ENCODE measurements around the gene PIK3CG. TPM values are rescaled to one million over a fixed set of nuclear protein-coding genes. Genes with fewer than 3 reads are reported as not detected.

Gene PIK3CG
- total RNA-seq, 1 donor from 2014 or later: 0.82 TPM

GRCh38 chr7:106841896-106842390, 23.1 kb upstream of the PIK3CG start:
- Mint-ChIP-seq H3K4me3 (ENCODE audit: unreplicated experiment) (no peak overlapping the region), H3K4me1 (ENCODE audit: low read depth, unreplicated experiment) (peaks cover 14% of the 10 kb centered on the region), H3K9me3 (ENCODE audit: unreplicated experiment) (no peaks in the 10 kb centered on the region), H3K36me3 (ENCODE audit: low read depth, unreplicated experiment) (no peaks in the 10 kb centered on the region), H3K27me3 (ENCODE audit: low read depth, unreplicated experiment) (peaks cover 3% of the 10 kb centered on the region), H3K27ac (ENCODE audit: unreplicated experiment) (peak overlapping the region; percentile 13)
- no peak for FAIRE-seq
- no peaks in the 10 kb centered on the region for H3K9me3 ChIP-seq (ENCODE audit: insufficient read depth, low read depth, low read length)
- no peak overlapping the region for H3K4me3 ChIP-seq (ENCODE audit: insufficient read depth, low read depth, low read length)
- no peaks in the 10 kb centered on the region for H4K20me1 ChIP-seq (ENCODE audit: insufficient read depth, low read length)
- no peaks in the 10 kb centered on the region for H3K79me2 ChIP-seq (ENCODE audit: insufficient read depth, low read length)
- TF ChIP-seq CTCF (IDR thresholded peaks at IDR 0.05; ENCODE audit: insufficient read depth, low read depth, low read length) (no peak), EZH2 (IDR thresholded peaks at IDR 0.05; ENCODE audit: insufficient read depth, low read length) (no peak)
- H3K4me2 ChIP-seq (ENCODE audit: low read length): no peak overlapping the region
- no peak overlapping the region for H3K27ac ChIP-seq (ENCODE audit: low read depth, low read length)
- H3K36me3 ChIP-seq (ENCODE audit: insufficient read depth, low read length): no peaks in the 10 kb centered on the region
- H3K27me3 ChIP-seq (ENCODE audit: insufficient read depth, low read length): no peaks in the 10 kb centered on the region
- H3K9ac ChIP-seq (ENCODE audit: low read length): no peak overlapping the region
- no peak overlapping the region for H2AFZ ChIP-seq (ENCODE audit: low read depth, low read length)
- peaks cover 6% of the 10 kb centered on the region for H3K4me1 ChIP-seq (ENCODE audit: insufficient read depth, low read length)
- no peak for DNase-seq (ENCODE audit: low read depth)

- TF ChIP-seq EZH2 (IDR thresholded peaks at IDR 0.05; ENCODE audit: insufficient read depth, low read length) (no peak), CTCF (IDR thresholded peaks at IDR 0.05; ENCODE audit: insufficient read depth, low read depth, low read length) (no peak)
- FAIRE-seq (no peak), DNase-seq (ENCODE audit: low read depth) (no peak)
- Mint-ChIP-seq H3K4me1 (ENCODE audit: low read depth, unreplicated experiment) (peaks cover 23% of the 10 kb centered on the region), H3K36me3 (ENCODE audit: low read depth, unreplicated experiment) (no peaks in the 10 kb centered on the region), H3K4me3 (ENCODE audit: unreplicated experiment) (no peak overlapping the region), H3K9me3 (ENCODE audit: unreplicated experiment) (no peaks in the 10 kb centered on the region), H3K27me3 (ENCODE audit: low read depth, unreplicated experiment) (peaks cover 3% of the 10 kb centered on the region), H3K27ac (ENCODE audit: unreplicated experiment) (no peak overlapping the region)
- Histone ChIP-seq H3K4me2 (ENCODE audit: low read length) (no peak overlapping the region), H3K36me3 (ENCODE audit: insufficient read depth, low read length) (no peaks in the 10 kb centered on the region), H3K27me3 (ENCODE audit: insufficient read depth, low read length) (no peaks in the 10 kb centered on the region), H3K9ac (ENCODE audit: low read length) (no peak overlapping the region), H3K4me3 (ENCODE audit: insufficient read depth, low read depth, low read length) (no peak overlapping the region), H2AFZ (ENCODE audit: low read depth, low read length) (no peak overlapping the region), H3K27ac (ENCODE audit: low read depth, low read length) (no peak overlapping the region), H3K9me3 (ENCODE audit: insufficient read depth, low read depth, low read length) (no peaks in the 10 kb centered on the region), H3K4me1 (ENCODE audit: insufficient read depth, low read length) (peaks cover 13% of the 10 kb centered on the region), H4K20me1 (ENCODE audit: insufficient read depth, low read length) (no peaks in the 10 kb centered on the region), H3K79me2 (ENCODE audit: insufficient read depth, low read length) (no peaks in the 10 kb centered on the region)
These were observed 20.6 kb upstream of the PIK3CG start for GRCh38 chr7:106844279-106844997.

GRCh38 chr7:106848049-106848448, 17.0 kb upstream of the PIK3CG start:
- H3K36me3 Mint-ChIP-seq (ENCODE audit: low read depth, unreplicated experiment): no peaks in the 10 kb centered on the region

More at GRCh38 chr7:106848049-106848448, 17.0 kb upstream of the PIK3CG start:
- H3K4me1 Mint-ChIP-seq (ENCODE audit: low read depth, unreplicated experiment): peaks cover 14% of the 10 kb centered on the region
- Histone ChIP-seq H4K20me1 (ENCODE audit: insufficient read depth, low read length) (no peaks in the 10 kb centered on the region), H3K4me2 (ENCODE audit: low read length) (no peak overlapping the region), H3K36me3 (ENCODE audit: insufficient read depth, low read length) (no peaks in the 10 kb centered on the region), H3K27me3 (ENCODE audit: insufficient read depth, low read length) (no peaks in the 10 kb centered on the region), H3K27ac (ENCODE audit: low read depth, low read length) (no peak overlapping the region), H3K79me2 (ENCODE audit: insufficient read depth, low read length) (no peaks in the 10 kb centered on the region), H3K9me3 (ENCODE audit: insufficient read depth, low read depth, low read length) (no peaks in the 10 kb centered on the region), H3K9ac (ENCODE audit: low read length) (no peak overlapping the region), H3K4me1 (ENCODE audit: insufficient read depth, low read length) (peaks cover 9% of the 10 kb centered on the region), H3K4me3 (ENCODE audit: insufficient read depth, low read depth, low read length) (no peak overlapping the region), H2AFZ (ENCODE audit: low read depth, low read length) (no peak overlapping the region)
- H3K27ac Mint-ChIP-seq (ENCODE audit: unreplicated experiment): no peak overlapping the region
- peaks cover 4% of the 10 kb centered on the region for H3K9me3 Mint-ChIP-seq (ENCODE audit: unreplicated experiment)
- H3K4me3 Mint-ChIP-seq (ENCODE audit: unreplicated experiment): no peak overlapping the region
- FAIRE-seq (no peak), DNase-seq (ENCODE audit: low read depth) (no peak)
- TF ChIP-seq EZH2 (IDR thresholded peaks at IDR 0.05; ENCODE audit: insufficient read depth, low read length) (no peak), CTCF (IDR thresholded peaks at IDR 0.05; ENCODE audit: insufficient read depth, low read depth, low read length) (no peak)
- peaks cover 3% of the 10 kb centered on the region for H3K27me3 Mint-ChIP-seq (ENCODE audit: low read depth, unreplicated experiment)
